NT2/D1 (cell line): ENCODE measurements around the gene KAZALD1.

Experiments used
- DNase-seq: peaks from one replicate; pipeline ENCODE4 v3.0.0-alpha.2; 2011; ENCODE audit warnings: low read depth, low spot score
- H3K27me3 ChIP-seq: 2 replicates; pipeline ENCODE4 v1.6.0; 2011; ENCODE audit warnings: mild to moderate bottlenecking; ENCODE audit not compliant: insufficient read length, insufficient read depth
- H3K36me3 ChIP-seq: 2 replicates; pipeline ENCODE4 v1.6.1; 2011; ENCODE audit warnings: mild to moderate bottlenecking, low read length, mixed read lengths; ENCODE audit not compliant: insufficient read depth, insufficient read length
- H3K4me1 ChIP-seq: 2 replicates; pipeline ENCODE4 v1.5.1; 2011; ENCODE audit not compliant: insufficient read depth, insufficient read length
- H3K4me3 ChIP-seq: 2 replicates; pipeline ENCODE4 v1.5.1; 2011; ENCODE audit warnings: low read depth; ENCODE audit not compliant: insufficient read length
- H3K9ac ChIP-seq: 2 replicates; pipeline ENCODE4 v1.6.0; 2011; ENCODE audit warnings: low read depth; ENCODE audit not compliant: insufficient read length
- H3K9me3 ChIP-seq: 2 replicates; pipeline ENCODE4 v1.5.1; 2011; ENCODE audit warnings: mild to moderate bottlenecking, low read length; ENCODE audit not compliant: insufficient read depth
- SUZ12 ChIP-seq: IDR thresholded peaks from 2 replicates; pipeline ENCODE4 v1.6.1; 2011; ENCODE audit not compliant: insufficient read length, insufficient read depth; ENCODE audit errors: extremely low read depth
- YY1 ChIP-seq: IDR thresholded peaks from 2 replicates; pipeline ENCODE4 v1.6.1; 2011; ENCODE audit not compliant: insufficient read length, insufficient read depth
- ZNF274 ChIP-seq: IDR thresholded peaks from 2 replicates; pipeline ENCODE4 v1.6.1; 2011; ENCODE audit warnings: mild to moderate bottlenecking, low read depth, low read length

Gene KAZALD1

DNA sequence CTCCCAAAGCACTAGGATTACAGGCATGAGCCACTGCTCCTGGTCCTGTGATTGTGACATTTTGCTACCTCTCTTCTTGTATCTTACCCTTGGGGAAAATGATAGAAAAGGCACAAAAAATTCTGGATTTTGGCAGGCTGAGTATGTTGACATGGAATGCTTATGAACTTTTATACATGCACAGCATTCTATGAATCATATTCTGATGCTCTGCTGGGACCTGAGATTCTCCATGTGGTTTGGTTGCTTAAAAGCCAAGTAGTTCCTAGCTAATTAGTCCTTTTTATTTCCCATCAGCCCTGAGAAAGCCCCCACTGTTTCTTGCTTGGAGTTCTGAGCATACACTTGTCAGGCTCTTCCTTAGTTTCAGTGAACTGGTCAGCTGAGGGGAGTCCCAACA is 8.3 kb upstream of the KAZALD1 start:
- no peak overlapping the region for H3K4me3 ChIP-seq
- H3K36me3 ChIP-seq: peaks cover 19% of the 10 kb centered on the region
- peaks cover 6% of the 10 kb centered on the region for H3K4me1 ChIP-seq
- no peak for DNase-seq
- TF ChIP-seq SUZ12 (no peak), YY1 (no peak), ZNF274 (no peak)
- H3K9me3 ChIP-seq: no peaks in the 10 kb centered on the region
- peaks cover 5% of the 10 kb centered on the region for H3K27me3 ChIP-seq
- H3K9ac ChIP-seq: no peak overlapping the region

DNA sequence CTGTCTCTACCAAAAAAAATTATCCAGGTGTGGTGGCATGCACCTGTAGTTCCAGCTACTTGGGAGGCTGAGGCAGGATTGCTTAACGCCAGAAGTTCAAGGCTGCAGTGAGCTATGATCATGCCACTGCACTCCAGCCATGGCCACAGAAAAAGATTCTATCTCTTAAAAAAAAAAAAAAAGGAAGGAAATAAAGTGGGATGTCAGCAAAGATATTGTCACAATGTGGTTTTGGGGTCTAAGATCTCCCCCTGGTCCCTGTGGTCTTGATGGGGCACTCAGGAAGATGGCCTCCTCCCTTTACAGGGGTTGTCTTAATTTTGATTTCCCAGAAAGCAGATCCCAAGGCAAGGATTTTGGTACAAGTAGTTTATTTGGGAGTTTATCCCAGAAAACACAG is 7.4 kb upstream of the KAZALD1 start:
- Histone ChIP-seq H3K4me1 (peaks cover 6% of the 10 kb centered on the region), H3K27me3 (peaks cover 5% of the 10 kb centered on the region), H3K9ac (no peak overlapping the region), H3K9me3 (no peaks in the 10 kb centered on the region), H3K36me3 (peaks cover 19% of the 10 kb centered on the region), H3K4me3 (no peak overlapping the region)
- no peak for DNase-seq
- TF ChIP-seq ZNF274: no peak

DNA sequence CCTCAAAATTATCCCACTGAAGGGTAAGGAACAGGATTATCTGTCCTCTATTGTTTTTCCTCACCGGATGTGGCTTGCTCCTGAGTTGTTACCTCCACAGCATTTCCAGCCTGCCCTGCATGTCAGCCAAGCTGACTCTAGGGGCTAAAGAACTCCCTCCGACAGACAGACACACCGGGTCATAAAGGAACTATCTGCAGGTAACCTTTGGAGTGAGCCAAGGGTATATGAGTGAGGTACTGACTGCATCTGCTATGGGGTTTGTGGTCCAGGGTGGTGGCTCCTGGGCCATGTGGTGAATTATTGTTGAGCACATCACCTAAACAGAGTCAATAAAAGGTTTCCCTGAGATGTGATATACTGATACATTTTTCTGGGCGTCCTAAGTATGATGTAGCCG is 6.9 kb upstream of the KAZALD1 start:
- peaks cover 19% of the 10 kb centered on the region for H3K36me3 ChIP-seq
- DNase-seq: no peak
- TF ChIP-seq SUZ12: no peak
- no peak for TF ChIP-seq YY1
- no peak for TF ChIP-seq ZNF274
- H3K4me1 ChIP-seq: peaks cover 6% of the 10 kb centered on the region
- H3K9ac ChIP-seq: no peak overlapping the region
- no peaks in the 10 kb centered on the region for H3K9me3 ChIP-seq
- peaks cover 4% of the 10 kb centered on the region for H3K27me3 ChIP-seq
- no peak overlapping the region for H3K4me3 ChIP-seq

DNA sequence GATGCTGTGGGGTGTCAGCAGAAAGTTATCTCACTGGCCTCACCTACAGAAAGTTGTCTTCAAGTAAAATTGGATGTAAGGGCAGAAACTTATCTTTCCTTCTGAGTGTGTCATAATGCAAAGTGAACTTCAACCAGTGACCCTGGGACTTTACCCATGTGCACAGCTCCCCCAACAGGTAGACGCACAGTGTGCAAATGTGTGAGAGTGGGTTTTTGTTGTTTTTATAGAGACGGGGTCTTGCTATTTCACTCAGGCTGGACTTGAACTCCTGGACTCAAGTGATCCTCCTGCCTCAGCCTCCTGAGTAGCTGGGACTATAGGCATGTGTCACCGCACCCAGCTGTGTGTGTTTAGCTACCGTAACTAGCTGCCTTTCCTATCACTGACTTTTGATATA is 6.4 kb upstream of the KAZALD1 start:
- Histone ChIP-seq H3K9me3 (no peaks in the 10 kb centered on the region), H3K9ac (no peak overlapping the region), H3K4me3 (no peak overlapping the region), H3K4me1 (peaks cover 5% of the 10 kb centered on the region), H3K36me3 (peaks cover 19% of the 10 kb centered on the region), H3K27me3 (peaks cover 2% of the 10 kb centered on the region)
- DNase-seq: no peak
- TF ChIP-seq ZNF274 (no peak), YY1 (no peak), SUZ12 (no peak)

DNA sequence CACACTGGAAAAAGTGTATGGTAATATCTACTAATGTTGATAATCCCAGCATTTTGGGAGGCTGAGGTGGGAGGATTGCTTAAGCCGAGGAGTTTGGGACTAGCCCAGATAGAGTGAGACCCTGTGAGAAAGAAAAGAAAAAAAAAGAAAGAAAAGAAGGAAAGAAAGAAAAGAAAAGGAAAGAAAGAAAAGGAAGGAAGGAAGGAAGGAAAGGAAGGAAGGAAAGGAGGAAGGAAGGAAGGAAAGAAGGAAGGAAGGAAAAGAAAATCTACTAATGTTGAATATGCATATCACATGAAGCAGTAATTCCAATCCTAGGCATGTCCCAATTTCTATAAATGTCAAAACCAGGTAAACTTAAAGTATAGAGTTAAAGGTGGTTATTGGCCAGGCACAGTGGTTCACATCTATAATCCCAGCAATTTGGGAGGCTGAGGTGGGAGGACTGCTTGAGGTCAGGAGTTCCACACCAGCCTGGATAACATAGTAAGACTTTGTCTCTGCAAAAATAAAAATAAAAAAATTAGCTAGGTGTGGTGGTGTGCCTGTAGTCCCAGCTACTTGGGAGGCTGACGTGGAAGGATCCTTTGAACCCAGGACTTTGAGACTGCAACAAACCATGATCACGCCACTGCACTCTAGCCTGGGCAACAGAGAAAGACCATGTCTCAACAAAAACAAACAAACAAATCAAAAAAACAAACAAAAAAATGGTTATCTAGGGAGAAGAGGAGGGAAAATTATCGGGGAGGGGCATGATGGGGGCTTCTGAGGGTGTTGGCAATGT is 5.2 kb upstream of the KAZALD1 start:
- DNase-seq: no peak
- H3K4me3 ChIP-seq: no peak overlapping the region
- no peak overlapping the region for H3K9ac ChIP-seq
- peaks cover 19% of the 10 kb centered on the region for H3K36me3 ChIP-seq
- no peaks in the 10 kb centered on the region for H3K4me1 ChIP-seq
- no peaks in the 10 kb centered on the region for H3K9me3 ChIP-seq
- H3K27me3 ChIP-seq: peaks cover under 1% of the 10 kb centered on the region
- TF ChIP-seq ZNF274: no peak
- TF ChIP-seq SUZ12: no peak
- no peak for TF ChIP-seq YY1

DNA sequence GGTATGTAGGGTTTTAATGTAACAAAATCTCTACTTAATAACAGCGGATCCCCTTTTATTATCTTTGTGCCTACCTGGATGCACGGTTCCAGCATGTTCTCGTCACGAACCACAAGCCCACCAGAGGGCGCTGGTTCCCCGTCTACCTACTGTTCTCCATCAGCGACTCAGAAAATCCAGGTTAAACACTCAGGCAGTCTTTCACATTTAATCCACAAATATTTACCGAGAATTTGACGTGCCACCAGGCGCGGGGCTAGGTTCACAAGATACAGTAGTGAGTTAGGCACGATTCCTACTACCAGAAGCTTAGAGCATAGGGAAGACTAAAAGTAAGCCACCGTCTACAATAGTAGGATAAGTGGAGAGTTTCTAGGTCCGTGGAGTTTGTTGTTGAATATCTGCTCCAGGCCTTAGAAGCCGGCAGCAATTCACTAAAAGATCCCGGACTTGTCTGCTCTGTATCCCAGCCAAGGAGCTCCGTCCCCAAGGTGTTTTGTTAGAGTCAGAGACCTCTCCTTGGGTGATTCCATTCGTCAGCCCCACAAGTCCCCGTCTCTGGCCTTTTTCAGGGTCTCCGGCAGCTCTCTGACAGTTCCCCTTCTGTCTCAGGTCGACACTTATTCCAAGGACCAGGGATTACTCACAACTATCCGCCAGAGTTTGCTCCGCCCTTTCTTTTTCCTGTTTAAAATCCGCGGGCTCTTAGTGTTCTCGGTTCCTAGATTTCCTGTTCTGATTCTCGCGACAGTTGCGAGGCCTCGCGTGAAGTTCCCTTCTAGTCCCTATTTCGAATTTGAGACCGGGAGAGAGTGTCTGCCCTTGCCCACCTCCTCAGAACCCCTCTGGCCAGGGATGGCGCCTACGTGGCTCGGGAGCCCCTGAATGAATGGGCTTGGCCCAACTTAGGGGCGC is 1.5 kb upstream of the KAZALD1 start:
- Histone ChIP-seq H3K4me3 (peak overlapping the region; percentile 78), H3K27me3 (peaks cover 38% of the 10 kb centered on the region), H3K9ac (peak overlapping the region; percentile 91), H3K36me3 (peaks cover 13% of the 10 kb centered on the region), H3K9me3 (no peaks in the 10 kb centered on the region; the same call in 1 of the 2 replicates), H3K4me1 (peaks cover 9% of the 10 kb centered on the region)
- DNase-seq: no peak
- TF ChIP-seq SUZ12 (no peak), YY1 (no peak), ZNF274 (no peak)
